B cell (primary cell): ENCODE results near the gene ANK2. TPM values are rescaled to one million over a fixed set of nuclear protein-coding genes. Genes with fewer than 3 reads are reported as not detected.

Experiments
- ATAC-seq: fragments of 200-7000 bp; cut with Tn5 transposase; one replicate; pipeline ENCODE4 v1.10.0; 2021; ENCODE audit warnings: low read depth, mild to moderate bottlenecking, moderate number of reproducible peaks, moderate library complexity
- CTCF ChIA-PET: fragments of 350-600 bp; sonication (Branson Sonifier 250); formaldehyde crosslinking; loops from one replicate; lab custom pipeline; 2021; ENCODE audit warnings: antibody characterized with exemption, inconsistent platforms; lab: Charles Lee
- POLR2A ChIA-PET: fragments of 350-600 bp; sonication (Branson Sonifier 250); formaldehyde crosslinking; loops from one replicate; lab custom pipeline; 2021; ENCODE audit warnings: antibody characterized with exemption; lab: Charles Lee
- DNase-seq: peaks from one replicate; pipeline ENCODE4 v3.0.0; 2013
- H2AFZ ChIP-seq: 2 replicates; pipeline ENCODE4 v1.6.1; 2012; ENCODE audit warnings: mild to moderate bottlenecking, low read depth, low read length; ENCODE audit not compliant: insufficient read depth, poor library complexity, severe bottlenecking
- H3K27ac ChIP-seq, 2 donors: 1 replicate in 1 of 2; 2 replicates in 1 of 2; pipeline ENCODE4 v1.5.1; 2012 to 2013; ENCODE audit warnings: low read length in 2 of 2, mild to moderate bottlenecking in 2 of 2, moderate library complexity in 1 of 2
- H3K27me3 ChIP-seq, 4 experiments: fragments of 200-600 bp in 1 of 4; sonication (generic) in 1 of 4; replicated peaks in 1 of 4; 1 replicate in 2 of 4; 2 replicates in 2 of 4; pipeline versions ENCODE4 v1.6.1 to v1.7.0; 2013 to 2016; ENCODE audit warnings: low read length in 3 of 4, mild to moderate bottlenecking in 2 of 4, mixed read lengths in 1 of 4, moderate library complexity in 1 of 4; ENCODE audit not compliant: insufficient read depth in 4 of 4, control insufficient read depth in 3 of 4; ENCODE audit errors: control extremely low read depth in 1 of 4
- H3K36me3 ChIP-seq, 2 experiments: replicated peaks in 1 of 2; 1 replicate in 1 of 2; 2 replicates in 1 of 2; pipeline versions ENCODE4 v1.6.1 to v1.7.1; 2013; ENCODE audit warnings: low read length in 1 of 2; ENCODE audit not compliant: insufficient read depth in 2 of 2, control insufficient read depth in 1 of 2; ENCODE audit errors: control extremely low read depth in 1 of 2, extremely low read depth in 1 of 2
- H3K4me1 ChIP-seq, 2 donors: fragments of 200-600 bp in 1 of 2; sonication (generic) in 1 of 2; 1 replicate in 1 of 2; 2 replicates in 1 of 2; pipeline versions ENCODE4 v1.5.1 to v1.6.1; 2013 to 2017; ENCODE audit warnings: low read length in 2 of 2; ENCODE audit not compliant: control insufficient read depth in 2 of 2, insufficient read depth in 2 of 2
- H3K4me2 ChIP-seq: replicated peaks from 2 replicates; pipeline ENCODE3; 2012; ENCODE audit warnings: mild to moderate bottlenecking, low read depth, low read length; ENCODE audit not compliant: poor library complexity, severe bottlenecking
- H3K4me3 ChIP-seq, 5 experiments: fragments of 200-600 bp in 1 of 5; sonication (generic) in 1 of 5; 1 replicate in 3 of 5; 2 replicates in 2 of 5; pipeline versions ENCODE4 v1.5.1 to v1.7.0; 2011 to 2016; ENCODE audit warnings: low read length in 4 of 5, mild to moderate bottlenecking in 4 of 5, low read depth in 2 of 5, control low read depth in 1 of 5, moderate library complexity in 1 of 5; ENCODE audit not compliant: insufficient read depth in 1 of 5; ENCODE audit errors: control extremely low read depth in 1 of 5, extremely low read depth in 1 of 5
- H3K79me2 ChIP-seq: fragments of 200-600 bp; sonication (generic); one replicate; pipeline ENCODE4 v1.6.0; 2016; ENCODE audit warnings: low read length; ENCODE audit not compliant: control insufficient read depth, insufficient read depth
- H3K9ac ChIP-seq: fragments of 200-600 bp; sonication (generic); 2 replicates; pipeline ENCODE4 v1.6.1; 2017; ENCODE audit warnings: mild to moderate bottlenecking, low read length, moderate library complexity
- H3K9me3 ChIP-seq, 3 donors: one replicate each; pipeline versions ENCODE4 v1.6.1 to v1.7.1; 2013; ENCODE audit warnings: low read length in 2 of 3; ENCODE audit not compliant: control insufficient read depth in 2 of 3, insufficient read depth in 1 of 3; ENCODE audit errors: control extremely low read depth in 1 of 3
- H4K20me1 ChIP-seq: 2 replicates; pipeline ENCODE4 v1.6.0; 2012; ENCODE audit warnings: mild to moderate bottlenecking, low read length; ENCODE audit not compliant: insufficient read depth, control insufficient read depth, poor library complexity, severe bottlenecking
- H3K27ac Mint-ChIP-seq: one replicate; pipeline ENCODE4 v1.8.0; 2021; ENCODE audit warnings: mixed read lengths
- H3K27me3 Mint-ChIP-seq: one replicate; pipeline ENCODE4 v1.8.0; 2021; ENCODE audit warnings: mixed read lengths
- H3K4me1 Mint-ChIP-seq: one replicate; pipeline ENCODE4 v1.8.0; 2021; ENCODE audit warnings: mixed read lengths
- H3K4me3 Mint-ChIP-seq: one replicate; pipeline ENCODE4 v1.8.0; 2021; ENCODE audit warnings: mixed read lengths
- H3K9me3 Mint-ChIP-seq: one replicate; pipeline ENCODE4 v1.8.0; 2022; ENCODE audit warnings: mixed read lengths; ENCODE audit not compliant: insufficient read depth
- CTCF ChIP-seq: fragments of 200-600 bp; IDR thresholded peaks from one replicate; pipeline ENCODE4 v1.8.0; 2022; ENCODE audit warnings: antibody characterized with exemption, mild to moderate bottlenecking
- EZH2 ChIP-seq: IDR thresholded peaks from 2 replicates; pipeline ENCODE4 v1.6.1; 2012; ENCODE audit warnings: borderline replicate concordance, low read depth, mild to moderate bottlenecking, moderate library complexity, low read length; ENCODE audit not compliant: insufficient read depth, poor library complexity, severe bottlenecking
- WGBS: methylation state at CpG from one replicate; pipeline ENCODE4 v1.1.5; 2013; ENCODE audit warnings: missing lambda C conversion rate; ENCODE audit not compliant: insufficient coverage; 5-methylcytosine and 5-hydroxymethylcytosine counted together
- intact Hi-C: fragments of 100-400 bp; cut with micrococcal nuclease; formaldehyde crosslinking; loops from one replicate; pipeline ENCODE4 v1.10.0; 2022
- polyA plus RNA-seq: library from polyadenylated mRNA; depleted of rRNA; stranded (reverse); fragments of >200 nt; gene quantifications from 2 replicates; pipeline ENCODE4 v1.2.3, GENCODE V29; 2012
- total RNA-seq, 2 donors: library from RNA; stranded (reverse); fragments of 120-200 nt in 1 of 2; gene quantifications; 1 replicate in 1 of 2; 2 replicates in 1 of 2; pipeline versions ENCODE4 v1.2.3 to v1.2.4, GENCODE V29; 2013 to 2022

The ANK2 gene
- total and polyA plus RNA-seq, 2 donors (not counting 1 experiment from before 2014, with no cell fraction given), result 0.16 to 3.6 TPM

- Histone ChIP-seq H3K4me1 (peaks cover 6 to 10% of the 10 kb centered on the region in 2 donors), H3K4me2 (no peak overlapping the region), H3K36me3 (no peaks in the 10 kb centered on the region), H2AFZ (no peak overlapping the region), H3K27ac (no peak overlapping the region), H3K9ac (no peak overlapping the region), H3K9me3 (no peaks in the 10 kb centered on the region), H3K4me3 (no peak overlapping the region), H3K27me3 (peaks cover 0 to 24% (median 11%) of the 10 kb centered on the region in 4 experiments), H3K79me2 (no peaks in the 10 kb centered on the region), H4K20me1 (no peaks in the 10 kb centered on the region)
- no peak overlapping the region for H3K4me3 Mint-ChIP-seq
- H3K4me1 Mint-ChIP-seq, result peaks cover 13% of the 10 kb centered on the region
- TF ChIP-seq EZH2, result no peak
- no peak for TF ChIP-seq CTCF
- no peak overlapping the region for H3K27ac Mint-ChIP-seq
- H3K9me3 Mint-ChIP-seq, result no peaks in the 10 kb centered on the region
- ChIA-PET CTCF (no interaction called here), POLR2A (no interaction called here)
- peaks cover 73% of the 10 kb centered on the region for H3K27me3 Mint-ChIP-seq
- ATAC-seq (no peak), DNase-seq (no peak)
- 84% methylated on average over 2 of the region's 3 CpGs for WGBS
- intact Hi-C loops, result no loop called here
Observed at GRCh38 chr4:113356453-113356852, 307.0 kb downstream of the ANK2 start.

- H3K27me3 Mint-ChIP-seq, result peaks cover 55% of the 10 kb centered on the region
- DNase-seq (no peak), ATAC-seq (no peak)
- no peak overlapping the region for H3K9ac ChIP-seq
- H3K27ac ChIP-seq, result no peak overlapping the region
- H3K27me3 ChIP-seq, result peaks cover 0 to 22% (median 11%) of the 10 kb centered on the region in 4 experiments
- no peaks in the 10 kb centered on the region for H4K20me1 ChIP-seq
- ChIA-PET POLR2A (no interaction called here), CTCF (no interaction called here)
- peaks cover 13% of the 10 kb centered on the region for H3K4me1 Mint-ChIP-seq
- no peaks in the 10 kb centered on the region for H3K36me3 ChIP-seq
- peaks cover 6 to 10% of the 10 kb centered on the region in 2 donors for H3K4me1 ChIP-seq
- H2AFZ ChIP-seq, result no peak overlapping the region
- H3K9me3 ChIP-seq, result no peaks in the 10 kb centered on the region
- H3K4me2 ChIP-seq, result no peak overlapping the region
- H3K4me3 Mint-ChIP-seq, result no peak overlapping the region
- intact Hi-C loops, result no loop called here
- H3K79me2 ChIP-seq, result no peaks in the 10 kb centered on the region
- no peak overlapping the region for H3K27ac Mint-ChIP-seq
- TF ChIP-seq CTCF, result no peak
- no peak for TF ChIP-seq EZH2
- H3K4me3 ChIP-seq, result no peak overlapping the region
- no peaks in the 10 kb centered on the region for H3K9me3 Mint-ChIP-seq
- WGBS, result 77% methylated on average over 4 of the region's 5 CpGs
Observed at GRCh38 chr4:113358784-113359183, 309.3 kb downstream of the ANK2 start.
